Ramos (cell line): ENCODE measurements around the gene TSR3.

ENCODE experiments used
- in situ Hi-C: fragments of 300-500 bp; cut with MboI; formaldehyde crosslinking; loops from one replicate; pipeline ENCODE4 v1.14.3; 2022; ENCODE audit warnings: low sequenced_read_pairs; ENCODE audit not compliant: unreplicated experiment

Gene TSR3

GRCh38 chr16:1356061-1356900, 4.6 kb upstream of the TSR3 start:
- in situ Hi-C loops = no loop called here

GRCh38 chr16:1355591-1355990, 3.9 kb upstream of the TSR3 start:
- in situ Hi-C loops = no loop called here

GRCh38 chr16:1354815-1355540, 3.3 kb upstream of the TSR3 start:
- in situ Hi-C loops = no loop called here

- in situ Hi-C loops = no loop called here
Observed at GRCh38 chr16:1351215-1351581, 480 bp downstream of the TSR3 start.

GRCh38 chr16:1350691-1351090, 987 bp downstream of the TSR3 start:
- in situ Hi-C loops = no loop called here

GRCh38 chr16:1349951-1350350, 1.7 kb downstream of the TSR3 start:
- in situ Hi-C loops = no loop called here

GRCh38 chr16:1349351-1349750, 2.3 kb downstream of the TSR3 start:
- in situ Hi-C loops = no loop called here

- in situ Hi-C loops = no loop called here
Observed at GRCh38 chr16:1348926-1349325, 2.8 kb downstream of the TSR3 start.

GRCh38 chr16:1348441-1348840, 3.2 kb downstream of the TSR3 start:
- in situ Hi-C loops = no loop called here

- in situ Hi-C loops = no loop called here
Observed at GRCh38 chr16:1347962-1348361, 3.7 kb downstream of the TSR3 start.

GRCh38 chr16:1347286-1347855, 4.3 kb downstream of the TSR3 start:
- in situ Hi-C loops = no loop called here

- in situ Hi-C loops = no loop called here
Observed at GRCh38 chr16:1346422-1347285, 5.0 kb downstream of the TSR3 start.

- in situ Hi-C loops = no loop called here
Observed at GRCh38 chr16:1345651-1346421, 5.8 kb downstream of the TSR3 start.

- in situ Hi-C loops = no loop called here
Observed at GRCh38 chr16:1345087-1345486, 6.6 kb downstream of the TSR3 start.

- in situ Hi-C loops = no loop called here
Observed at GRCh38 chr16:1344499-1344898, 7.2 kb downstream of the TSR3 start.

- in situ Hi-C loops = no loop called here
Observed at GRCh38 chr16:1343428-1344242, 8.0 kb downstream of the TSR3 start.

- in situ Hi-C loops = no loop called here
Observed at GRCh38 chr16:1342526-1343427, 8.9 kb downstream of the TSR3 start.
